Neural progenitor cell (in vitro differentiated cells): Measurements from ENCODE around the gene EXOSC1. TPM values are rescaled to one million over a fixed set of nuclear protein-coding genes. Genes with fewer than 3 reads are reported as not detected.
A peak's percentile ranks its signal among the peaks of the same experiment; 100 is the strongest.
"Not testable (repeated sequence)": the region's sequence is repeated elsewhere in the genome, so short reads cannot be mapped to it uniquely, and the experiment has no call there.

Experiments used
- DNase-seq: peaks from one replicate; pipeline ENCODE4 v3.0.0-alpha.2; 2016; ENCODE audit warnings: low spot score
- H2AFZ ChIP-seq: fragments of 200-600 bp; sonication (generic); replicated peaks from 2 replicates; pipeline ENCODE4 v1.6.1; 2016; ENCODE audit warnings: antibody characterized with exemption
- H3F3A ChIP-seq: fragments of 200-600 bp; sonication (generic); 2 replicates; pipeline ENCODE4 v1.6.1; 2016; ENCODE audit warnings: antibody characterized with exemption, low read depth
- H3K27ac ChIP-seq: fragments of 200-600 bp; sonication (generic); 2 replicates; pipeline ENCODE4 v1.5.1; 2016; ENCODE audit warnings: mild to moderate bottlenecking
- H3K27me3 ChIP-seq: fragments of 200-600 bp; sonication (generic); 2 replicates; pipeline ENCODE4 v1.6.1; 2016; ENCODE audit warnings: mild to moderate bottlenecking, moderate library complexity
- H3K36me3 ChIP-seq: fragments of 200-600 bp; sonication (generic); 2 replicates; pipeline ENCODE4 v1.5.1; 2016
- H3K4me1 ChIP-seq: fragments of 200-600 bp; sonication (generic); 2 replicates; pipeline ENCODE4 v1.6.1; 2016; ENCODE audit warnings: mixed run types
- H3K4me2 ChIP-seq: fragments of 200-600 bp; sonication (generic); 2 replicates; pipeline ENCODE4 v1.6.1; 2016
- H3K4me3 ChIP-seq: fragments of 200-600 bp; sonication (generic); 2 replicates; pipeline ENCODE4 v1.5.1; 2016
- H3K79me2 ChIP-seq: fragments of 200-600 bp; sonication (generic); 2 replicates; pipeline ENCODE4 v1.6.1; 2016; ENCODE audit warnings: low read depth
- H3K9ac ChIP-seq: fragments of 200-600 bp; sonication (generic); 2 replicates; pipeline ENCODE4 v1.6.1; 2016
- H3K9me3 ChIP-seq: fragments of 200-600 bp; sonication (generic); 2 replicates; pipeline ENCODE4 v1.5.1; 2016; ENCODE audit warnings: low read depth
- H4K20me1 ChIP-seq: fragments of 200-600 bp; sonication (generic); 2 replicates; pipeline ENCODE4 v1.6.1; 2016; ENCODE audit warnings: low read depth
- H3K27ac Mint-ChIP-seq: 3 replicates; pipeline ENCODE4 v1.8.0; 2021; ENCODE audit warnings: mixed read lengths
- H3K27me3 Mint-ChIP-seq: 2 replicates; pipeline ENCODE4 v1.8.0; 2022; ENCODE audit warnings: low read depth, mild to moderate bottlenecking, inconsistent platforms, moderate library complexity, mixed read lengths; ENCODE audit not compliant: insufficient read depth
- H3K36me3 Mint-ChIP-seq: 3 replicates; pipeline ENCODE4 v1.8.0; 2021; ENCODE audit warnings: mixed read lengths
- H3K4me1 Mint-ChIP-seq: 3 replicates; pipeline ENCODE4 v1.8.0; 2021; ENCODE audit warnings: mixed read lengths
- H3K4me3 Mint-ChIP-seq: 3 replicates; pipeline ENCODE4 v1.8.0; 2021; ENCODE audit warnings: mild to moderate bottlenecking, moderate library complexity, mixed read lengths
- H3K9me3 Mint-ChIP-seq: 3 replicates; pipeline ENCODE4 v1.8.0; 2020; ENCODE audit warnings: mixed read lengths
- EZH2 ChIP-seq: fragments of 200-600 bp; sonication (generic); IDR thresholded peaks from 2 replicates; pipeline ENCODE4 v1.6.1; 2017; ENCODE audit warnings: antibody characterized with exemption, mild to moderate bottlenecking, moderate library complexity
- EZH2phosphoT487 ChIP-seq: fragments of 200-600 bp; sonication (generic); IDR thresholded peaks from 2 replicates; pipeline ENCODE4 v1.6.1; 2017; ENCODE audit warnings: antibody characterized with exemption
- total RNA-seq: library from RNA; depleted of rRNA; stranded (reverse); fragments of >200 nt; gene quantifications from 2 replicates; pipeline ENCODE4 v1.2.3, GENCODE V29; 2015; ENCODE audit warnings: low replicate concordance
- TF ChIP-seq, protein P1 (sequence below): fragments of 200-600 bp; sonication (generic); IDR thresholded peaks from 2 replicates; pipeline ENCODE4 v1.5.1; 2017; ENCODE audit warnings: antibody characterized with exemption, mild to moderate bottlenecking

The EXOSC1 gene
- total RNA-seq, 1 donor from 2014 or later = 72.6 TPM

GRCh38 chr10:97427571-97428179 lies 18.1 kb downstream of the EXOSC1 start:
- peaks cover 17% of the 10 kb centered on the region for H3K36me3 ChIP-seq
- peaks cover 19% of the 10 kb centered on the region for H3K4me1 ChIP-seq
- peak overlapping the region; percentile 77 for H3K27ac ChIP-seq
- TF ChIP-seq EZH2phosphoT487 (no peak), EZH2 (no peak)
- TF ChIP-seq, protein P1, sequence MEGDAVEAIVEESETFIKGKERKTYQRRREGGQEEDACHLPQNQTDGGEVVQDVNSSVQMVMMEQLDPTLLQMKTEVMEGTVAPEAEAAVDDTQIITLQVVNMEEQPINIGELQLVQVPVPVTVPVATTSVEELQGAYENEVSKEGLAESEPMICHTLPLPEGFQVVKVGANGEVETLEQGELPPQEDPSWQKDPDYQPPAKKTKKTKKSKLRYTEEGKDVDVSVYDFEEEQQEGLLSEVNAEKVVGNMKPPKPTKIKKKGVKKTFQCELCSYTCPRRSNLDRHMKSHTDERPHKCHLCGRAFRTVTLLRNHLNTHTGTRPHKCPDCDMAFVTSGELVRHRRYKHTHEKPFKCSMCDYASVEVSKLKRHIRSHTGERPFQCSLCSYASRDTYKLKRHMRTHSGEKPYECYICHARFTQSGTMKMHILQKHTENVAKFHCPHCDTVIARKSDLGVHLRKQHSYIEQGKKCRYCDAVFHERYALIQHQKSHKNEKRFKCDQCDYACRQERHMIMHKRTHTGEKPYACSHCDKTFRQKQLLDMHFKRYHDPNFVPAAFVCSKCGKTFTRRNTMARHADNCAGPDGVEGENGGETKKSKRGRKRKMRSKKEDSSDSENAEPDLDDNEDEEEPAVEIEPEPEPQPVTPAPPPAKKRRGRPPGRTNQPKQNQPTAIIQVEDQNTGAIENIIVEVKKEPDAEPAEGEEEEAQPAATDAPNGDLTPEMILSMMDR = no peak
- H3K27ac Mint-ChIP-seq = peak overlapping the region; percentile 79
- peaks cover 54% of the 10 kb centered on the region for H4K20me1 ChIP-seq
- no peaks in the 10 kb centered on the region for H3K9me3 ChIP-seq
- peaks cover 2% of the 10 kb centered on the region for H3K27me3 Mint-ChIP-seq
- peak overlapping the region; percentile 89 for H3K9ac ChIP-seq
- peak; percentile 82 for DNase-seq
- H3K4me3 ChIP-seq = peak overlapping the region; percentile 94
- H3K4me2 ChIP-seq = peak overlapping the region; percentile 96
- H3K4me1 Mint-ChIP-seq = peaks cover 31% of the 10 kb centered on the region
- H2AFZ ChIP-seq = no peak overlapping the region
- H3K4me3 Mint-ChIP-seq = peak overlapping the region; percentile 96
- no peaks in the 10 kb centered on the region for H3K27me3 ChIP-seq
- no peaks in the 10 kb centered on the region for H3K9me3 Mint-ChIP-seq
- H3K79me2 ChIP-seq = peaks cover 56% of the 10 kb centered on the region
- H3K36me3 Mint-ChIP-seq = peaks cover 38% of the 10 kb centered on the region
- H3F3A ChIP-seq = peaks cover 70% of the 10 kb centered on the region

GRCh38 chr10:97426776-97427570 lies 18.8 kb downstream of the EXOSC1 start:
- H3K4me1 ChIP-seq = peaks cover 19% of the 10 kb centered on the region
- peak overlapping the region; percentile 94 for H3K4me3 ChIP-seq
- peak overlapping the region; percentile 96 for H3K4me3 Mint-ChIP-seq
- H3K27ac ChIP-seq = peak overlapping the region; percentile 77
- H3K27ac Mint-ChIP-seq = peak overlapping the region; percentile 81
- peaks cover 2% of the 10 kb centered on the region for H3K27me3 Mint-ChIP-seq
- peak; percentile 45 for DNase-seq
- peaks cover 51% of the 10 kb centered on the region for H4K20me1 ChIP-seq
- peaks cover 68% of the 10 kb centered on the region for H3F3A ChIP-seq
- H3K36me3 ChIP-seq = peaks cover 17% of the 10 kb centered on the region
- TF ChIP-seq EZH2 (no peak), EZH2phosphoT487 (no peak)
- TF ChIP-seq, protein P1 = no peak
- H3K4me2 ChIP-seq = peak overlapping the region; percentile 96
- no peaks in the 10 kb centered on the region for H3K27me3 ChIP-seq
- H3K4me1 Mint-ChIP-seq = peaks cover 31% of the 10 kb centered on the region
- peak overlapping the region; percentile 89 for H3K9ac ChIP-seq
- no peaks in the 10 kb centered on the region for H3K9me3 ChIP-seq
- H2AFZ ChIP-seq = no peak overlapping the region
- H3K9me3 Mint-ChIP-seq = no peaks in the 10 kb centered on the region
- peaks cover 56% of the 10 kb centered on the region for H3K79me2 ChIP-seq
- peaks cover 35% of the 10 kb centered on the region for H3K36me3 Mint-ChIP-seq

- H3K36me3 Mint-ChIP-seq = peaks cover 28% of the 10 kb centered on the region
- peak within 1 kb of the TSS; percentile 77 for H3K27ac ChIP-seq
- H3K4me1 Mint-ChIP-seq = peaks cover 31% of the 10 kb centered on the region
- peaks cover 19% of the 10 kb centered on the region for H3K4me1 ChIP-seq
- peaks cover 11% of the 10 kb centered on the region for H3K36me3 ChIP-seq
- H3K4me3 ChIP-seq = peak within 1 kb of the TSS; percentile 94
- peak within 1 kb of the TSS; percentile 81 for H3K27ac Mint-ChIP-seq
- no peaks in the 10 kb centered on the region for H3K9me3 Mint-ChIP-seq
- peak within 1 kb of the TSS; percentile 36 for H2AFZ ChIP-seq
- peaks cover 60% of the 10 kb centered on the region for H3F3A ChIP-seq
- peak within 1 kb of the TSS; percentile 96 for H3K4me2 ChIP-seq
- peak within 1 kb of the TSS; percentile 96 for H3K4me3 Mint-ChIP-seq
- H3K9me3 ChIP-seq = no peaks in the 10 kb centered on the region
- TF ChIP-seq, protein P1 = peak; percentile 66
- no peak for TF ChIP-seq EZH2
- TF ChIP-seq EZH2phosphoT487 = no peak
- H3K27me3 Mint-ChIP-seq = peaks cover 2% of the 10 kb centered on the region
- peaks cover 51% of the 10 kb centered on the region for H3K79me2 ChIP-seq
- DNase-seq = peak; percentile 97
- H4K20me1 ChIP-seq = peaks cover 43% of the 10 kb centered on the region
- H3K9ac ChIP-seq = peak within 1 kb of the TSS; percentile 89
- H3K27me3 ChIP-seq = no peaks in the 10 kb centered on the region
Measured at GRCh38 chr10:97425964-97426775, 19.6 kb downstream of the EXOSC1 start, which contains the start of gene PGAM1. PGAM1 (plus strand) TSS chr10:97426191; CDS start chr10:97426308, 117 bp downstream.

DNA sequence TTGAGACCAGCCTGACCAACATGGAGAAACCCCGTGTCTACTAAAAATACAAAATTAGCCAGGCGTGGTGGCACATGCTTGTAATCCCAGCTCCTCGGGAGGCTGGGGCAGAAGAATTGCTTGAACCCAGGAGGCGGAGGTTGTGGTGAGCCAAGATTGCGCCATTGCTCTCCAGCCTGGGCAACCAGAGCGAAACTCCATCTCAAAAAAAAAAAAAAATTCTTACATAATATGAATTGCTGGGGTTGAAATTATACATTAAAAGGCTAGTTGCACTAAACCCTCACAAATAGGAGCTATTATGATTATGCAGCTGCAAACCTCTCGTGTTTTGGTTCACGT lies 22.1 kb downstream of the EXOSC1 start:
- Histone ChIP-seq H3K4me1 (peaks cover 11% of the 10 kb centered on the region), H3K79me2 (peaks cover 27% of the 10 kb centered on the region), H4K20me1 (peaks cover 19% of the 10 kb centered on the region), H3F3A (peaks cover 57% of the 10 kb centered on the region)
- not testable (repeated sequence) for H3K9me3 Mint-ChIP-seq, H3K4me3 ChIP-seq, H3K9ac ChIP-seq, H3K27me3 Mint-ChIP-seq, H3K27ac ChIP-seq, H3K4me2 ChIP-seq, H3K9me3 ChIP-seq, H3K36me3 ChIP-seq, DNase-seq, H2AFZ ChIP-seq, H3K27me3 ChIP-seq
- peaks cover 12% of the 10 kb centered on the region for H3K36me3 Mint-ChIP-seq
- H3K27ac Mint-ChIP-seq = peak overlapping the region; percentile 35
- H3K4me1 Mint-ChIP-seq = peaks cover 31% of the 10 kb centered on the region
- H3K4me3 Mint-ChIP-seq = peak overlapping the region; percentile 33
